ENCODE measurements around the gene ESR1. TPM values are rescaled to one million over a fixed set of nuclear protein-coding genes. Genes with fewer than 3 reads are reported as not detected.

ESR1 gene
- total RNA-seq, 1 donor from 2014 or later = 17.5 TPM

DNA sequence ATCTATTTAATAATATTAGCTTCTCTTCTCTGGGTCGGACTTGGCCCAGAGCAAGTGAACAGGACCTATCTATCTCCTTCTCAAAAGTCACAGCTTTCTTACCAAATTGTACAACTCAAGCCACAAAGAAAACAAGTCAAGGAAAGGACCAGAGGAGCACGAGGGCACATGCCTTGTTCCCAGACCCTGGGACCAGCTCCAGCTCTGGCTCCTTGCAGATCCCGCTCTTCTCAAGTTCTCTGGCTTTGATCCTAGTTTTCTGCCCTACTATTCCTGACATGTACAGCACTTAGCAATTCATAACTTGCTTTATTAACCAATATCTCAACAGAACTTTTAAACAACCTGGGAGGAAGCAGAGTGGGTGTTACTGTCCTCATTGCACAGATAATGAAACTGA lies 185.9 kb downstream of the ESR1 start:
- no peaks in the 10 kb centered on the region for H3K4me1 Mint-ChIP-seq
- ATAC-seq (ENCODE audit: low read depth) (no peak), DNase-seq (no peak)
- TF ChIP-seq CTCF (IDR thresholded peaks at IDR 0.05) = no peak
- H3K27me3 Mint-ChIP-seq = no peaks in the 10 kb centered on the region
- H3K36me3 Mint-ChIP-seq (ENCODE audit: low read depth) = no peaks in the 10 kb centered on the region
- CTCF ChIA-PET = no interaction called here
- intact Hi-C loops (cut with micrococcal nuclease) = no loop called here
- H3K27ac Mint-ChIP-seq = no peak overlapping the region
- POLR2A ChIA-PET = no interaction called here
- H3K9me3 Mint-ChIP-seq = no peaks in the 10 kb centered on the region
- H3K4me3 Mint-ChIP-seq = no peak overlapping the region

- Mint-ChIP-seq H3K36me3 (ENCODE audit: low read depth) (no peaks in the 10 kb centered on the region), H3K27me3 (no peaks in the 10 kb centered on the region), H3K9me3 (no peaks in the 10 kb centered on the region), H3K4me1 (no peaks in the 10 kb centered on the region), H3K27ac (no peak overlapping the region), H3K4me3 (no peak overlapping the region)
- ATAC-seq (ENCODE audit: low read depth) = no peak
- DNase-seq = no peak
- TF ChIP-seq CTCF (IDR thresholded peaks at IDR 0.05) = no peak
- intact Hi-C loops (cut with micrococcal nuclease) = no loop called here
- POLR2A ChIA-PET = no interaction called here
- CTCF ChIA-PET = no interaction called here
Measured at GRCh38 chr6:151998784-151999183, 191.3 kb downstream of the ESR1 start.

- CTCF ChIA-PET = no interaction called here
- Mint-ChIP-seq H3K36me3 (ENCODE audit: low read depth) (no peaks in the 10 kb centered on the region), H3K27me3 (no peaks in the 10 kb centered on the region), H3K27ac (no peak overlapping the region), H3K4me3 (no peak overlapping the region), H3K9me3 (no peaks in the 10 kb centered on the region), H3K4me1 (no peaks in the 10 kb centered on the region)
- no peak for TF ChIP-seq CTCF (IDR thresholded peaks at IDR 0.05)
- POLR2A ChIA-PET = no interaction called here
- intact Hi-C loops (cut with micrococcal nuclease) = no loop called here
- DNase-seq (no peak), ATAC-seq (ENCODE audit: low read depth) (no peak)
Measured at GRCh38 chr6:151999194-151999593, 191.7 kb downstream of the ESR1 start.

- POLR2A ChIA-PET = no interaction called here
- Mint-ChIP-seq H3K9me3 (no peaks in the 10 kb centered on the region), H3K4me3 (no peak overlapping the region), H3K36me3 (ENCODE audit: low read depth) (no peaks in the 10 kb centered on the region), H3K27me3 (no peaks in the 10 kb centered on the region), H3K27ac (no peak overlapping the region), H3K4me1 (no peaks in the 10 kb centered on the region)
- intact Hi-C loops (cut with micrococcal nuclease) = no loop called here
- no peak for TF ChIP-seq CTCF (IDR thresholded peaks at IDR 0.05)
- ATAC-seq (ENCODE audit: low read depth) (no peak), DNase-seq (no peak)
- CTCF ChIA-PET = no interaction called here
Measured at GRCh38 chr6:152001408-152001807, 193.9 kb downstream of the ESR1 start.

DNA sequence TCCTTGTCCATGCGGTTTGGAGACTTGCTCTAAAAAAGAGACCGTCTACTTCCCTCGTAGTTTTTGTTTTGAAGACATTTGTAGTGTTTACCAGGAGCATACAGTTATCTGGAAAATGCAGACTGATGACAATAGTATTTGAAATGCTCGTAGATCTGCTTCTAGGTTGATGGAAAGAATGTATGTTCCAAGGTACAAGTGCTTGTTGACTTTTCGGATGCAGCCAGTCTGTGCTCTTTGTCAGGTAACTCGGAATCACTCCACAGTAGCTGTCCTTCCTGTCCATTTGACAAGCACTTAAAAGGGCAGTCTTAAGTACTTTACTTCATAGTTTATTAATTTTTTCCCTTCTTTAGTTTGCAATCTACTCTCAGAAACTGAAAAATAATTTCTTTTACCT lies 194.8 kb downstream of the ESR1 start:
- Mint-ChIP-seq H3K27ac (no peak overlapping the region), H3K4me3 (no peak overlapping the region), H3K27me3 (no peaks in the 10 kb centered on the region), H3K9me3 (no peaks in the 10 kb centered on the region), H3K36me3 (ENCODE audit: low read depth) (no peaks in the 10 kb centered on the region), H3K4me1 (no peaks in the 10 kb centered on the region)
- no peak for TF ChIP-seq CTCF (IDR thresholded peaks at IDR 0.05)
- POLR2A ChIA-PET = no interaction called here
- DNase-seq = no peak
- intact Hi-C loops (cut with micrococcal nuclease) = no loop called here
- ATAC-seq (ENCODE audit: low read depth) = no peak
- CTCF ChIA-PET = no interaction called here
